HG03039 (cell line): Measurements from ENCODE around the gene KIAA1217.
"Not testable (repeated sequence)": the region's sequence is repeated elsewhere in the genome, so short reads cannot be mapped to it uniquely, and the experiment has no call there.

Source experiments
- ATAC-seq: cut with Tn5 transposase; IDR thresholded peaks from one replicate; pipeline ENCODE4 v1.9.1; 2021; ENCODE audit warnings: mild to moderate bottlenecking, moderate library complexity; ENCODE audit not compliant: unreplicated experiment

The KIAA1217 gene

GRCh38 chr10:24459836-24460235 lies 250.9 kb downstream of the KIAA1217 start:
- no peak for ATAC-seq

- no peak for ATAC-seq
Measured at GRCh38 chr10:24462291-24462813, 253.4 kb downstream of the KIAA1217 start.

GRCh38 chr10:24462889-24463552 lies 254.1 kb downstream of the KIAA1217 start:
- no peak for ATAC-seq

DNA sequence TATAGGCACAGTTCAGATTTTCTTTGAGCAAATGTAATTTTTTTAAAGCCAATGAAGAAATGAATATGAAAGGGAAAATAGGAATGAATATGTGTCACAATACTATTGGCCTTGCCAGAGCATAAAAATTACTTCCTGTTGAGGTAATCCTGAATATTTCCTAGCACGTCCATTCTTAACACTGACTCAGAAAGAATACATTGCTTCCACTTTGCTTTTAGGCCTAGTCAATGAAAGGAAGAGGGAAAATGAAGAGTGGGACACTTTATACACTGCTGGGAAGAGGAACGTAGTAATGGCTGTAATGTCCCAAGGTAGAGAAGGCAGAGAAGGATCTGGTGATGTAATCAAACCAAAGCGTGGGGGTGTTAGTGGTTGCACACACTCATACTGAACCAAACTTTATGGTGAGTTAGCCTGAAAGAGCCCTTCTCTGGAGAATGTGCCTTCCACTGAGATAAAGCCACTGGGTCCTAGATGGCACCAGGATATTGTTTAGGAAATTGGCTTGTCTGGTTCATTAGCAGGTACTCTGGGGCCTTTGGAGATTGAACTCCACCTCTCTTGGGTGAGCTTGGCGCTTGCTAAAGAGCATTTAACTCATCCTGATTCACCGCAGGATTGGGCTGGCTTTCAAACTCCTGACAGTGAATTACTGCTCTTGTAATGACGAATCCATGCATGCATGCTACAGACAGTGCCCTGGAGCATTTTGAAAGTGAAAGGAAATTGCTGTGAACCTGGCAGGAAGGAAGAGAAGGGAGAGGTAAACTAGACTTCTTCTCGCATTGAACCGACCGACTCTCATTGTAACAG lies 254.9 kb downstream of the KIAA1217 start:
- ATAC-seq = peak; percentile 68

- no peak for ATAC-seq
Measured at GRCh38 chr10:24465124-24465874, 256.4 kb downstream of the KIAA1217 start.

GRCh38 chr10:24465891-24466818 lies 257.2 kb downstream of the KIAA1217 start:
- peak; percentile 69 for ATAC-seq

- ATAC-seq = no peak
Measured at GRCh38 chr10:24467136-24467535, 258.2 kb downstream of the KIAA1217 start.

DNA sequence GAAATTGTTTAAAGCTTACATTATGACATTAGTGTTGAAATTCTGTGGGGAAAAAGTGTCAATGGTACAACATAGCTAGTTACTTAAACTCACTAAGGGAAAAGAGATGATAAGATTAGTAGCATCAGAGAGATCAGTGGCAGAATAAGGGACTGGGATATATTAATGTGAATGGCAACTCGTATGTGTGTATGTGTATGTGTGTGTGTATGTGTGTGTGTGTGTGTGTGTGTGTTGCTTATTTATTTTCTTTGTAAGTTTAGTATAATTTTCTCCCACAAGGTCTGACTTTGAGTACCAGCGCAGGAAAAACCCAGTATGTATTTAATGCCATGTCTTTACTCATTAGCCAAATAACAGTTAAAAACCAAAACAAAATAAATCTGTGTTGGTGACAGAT lies 258.7 kb downstream of the KIAA1217 start:
- ATAC-seq = no peak

- ATAC-seq = no peak
Measured at GRCh38 chr10:24468281-24468751, 259.4 kb downstream of the KIAA1217 start.

GRCh38 chr10:24469993-24470392 lies 261.1 kb downstream of the KIAA1217 start:
- ATAC-seq = no peak

DNA sequence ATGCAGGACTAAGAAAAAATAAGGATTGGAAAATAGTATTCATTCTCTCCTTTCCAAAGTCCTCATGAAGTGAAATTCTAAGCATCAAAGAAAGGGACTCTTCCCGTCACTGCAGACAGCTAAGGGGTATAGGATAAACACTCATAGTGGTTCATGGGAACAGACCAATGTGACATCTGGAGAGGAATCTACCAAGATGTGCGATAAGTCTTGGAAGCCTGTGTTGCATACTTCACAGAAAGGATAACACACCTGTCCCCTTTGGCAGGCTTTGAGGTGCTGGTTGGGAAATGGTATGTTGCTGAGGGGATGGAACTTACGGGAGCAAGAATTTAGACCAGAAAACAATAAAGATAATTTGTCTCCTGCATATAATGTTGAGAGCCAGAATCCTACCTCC lies 266.7 kb downstream of the KIAA1217 start:
- ATAC-seq = no peak

DNA sequence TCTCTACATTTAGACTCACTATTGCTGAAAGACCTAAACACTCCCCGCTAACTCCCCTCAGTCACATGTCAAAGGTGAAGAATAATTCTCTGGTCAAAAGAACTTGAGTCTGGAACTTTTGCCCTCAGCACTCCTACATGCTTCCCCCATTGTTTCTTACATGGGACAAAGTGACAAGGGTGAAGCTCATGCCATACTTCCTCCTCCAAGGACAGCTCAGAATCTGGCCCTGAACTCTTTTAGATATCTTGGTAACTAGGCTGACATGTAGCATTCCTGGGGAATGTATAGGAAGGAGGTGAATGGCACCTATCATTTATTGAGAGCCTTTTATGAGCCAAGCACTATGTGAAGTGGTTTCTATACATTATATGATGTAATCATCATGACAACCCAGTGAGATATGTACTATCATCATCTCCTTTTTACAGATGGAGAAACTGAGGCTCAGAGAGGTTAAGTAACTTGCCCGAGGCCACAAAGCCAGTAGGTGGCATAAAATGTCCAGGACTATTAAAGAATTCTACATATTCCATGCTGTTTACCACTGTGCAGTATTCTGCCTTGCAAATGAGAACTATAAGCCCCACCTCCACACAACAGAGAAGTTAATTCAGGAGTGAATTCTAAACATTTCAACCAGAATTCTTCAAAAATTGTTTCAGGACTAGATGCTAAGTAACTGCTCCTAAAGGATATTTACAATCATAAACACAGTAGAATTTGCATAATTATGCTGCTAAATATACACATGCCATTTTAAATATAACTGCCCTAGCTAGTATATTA lies 268.2 kb downstream of the KIAA1217 start:
- ATAC-seq = no peak

GRCh38 chr10:24477915-24478314 lies 269.0 kb downstream of the KIAA1217 start:
- no peak for ATAC-seq

DNA sequence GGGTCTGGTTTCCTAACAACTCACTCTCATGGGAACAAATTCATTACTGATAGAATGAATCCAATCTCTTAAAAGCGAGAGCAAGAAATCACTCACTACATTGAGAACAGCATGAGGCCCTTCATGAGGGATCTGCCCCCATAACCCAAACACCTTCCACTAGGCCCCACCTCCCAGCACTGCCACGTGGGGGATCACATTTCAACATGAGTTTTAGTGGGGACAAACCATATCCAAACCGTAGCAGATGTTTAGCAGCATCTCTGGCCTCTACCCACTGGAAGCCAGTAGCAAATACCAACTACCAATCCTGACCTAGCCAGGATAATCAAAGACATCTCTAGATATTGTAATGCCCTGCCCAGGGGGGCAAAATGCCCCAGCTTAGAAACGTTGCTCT lies 270.9 kb downstream of the KIAA1217 start:
- ATAC-seq = no peak

- ATAC-seq = no peak
Measured at GRCh38 chr10:24480447-24480846, 271.5 kb downstream of the KIAA1217 start.

DNA sequence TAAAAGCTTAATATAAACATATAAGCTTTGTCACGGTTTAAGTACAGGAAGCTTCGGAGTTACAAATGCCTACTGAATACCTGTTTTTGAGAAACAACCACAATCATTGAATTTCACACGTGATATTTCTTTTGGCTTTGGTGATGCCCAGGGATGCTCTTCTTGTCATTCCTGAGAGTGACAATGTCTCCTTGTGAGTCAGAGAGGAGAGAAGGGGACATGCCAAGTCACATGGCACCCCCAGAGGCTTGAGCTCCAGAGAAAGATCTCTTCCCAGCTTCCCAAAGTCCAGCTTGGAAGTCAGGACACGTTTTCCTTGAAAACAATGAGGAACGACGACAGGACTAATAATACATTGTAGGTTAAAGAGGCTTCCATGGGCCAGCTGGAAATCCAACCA lies 272.3 kb downstream of the KIAA1217 start:
- no peak for ATAC-seq

DNA sequence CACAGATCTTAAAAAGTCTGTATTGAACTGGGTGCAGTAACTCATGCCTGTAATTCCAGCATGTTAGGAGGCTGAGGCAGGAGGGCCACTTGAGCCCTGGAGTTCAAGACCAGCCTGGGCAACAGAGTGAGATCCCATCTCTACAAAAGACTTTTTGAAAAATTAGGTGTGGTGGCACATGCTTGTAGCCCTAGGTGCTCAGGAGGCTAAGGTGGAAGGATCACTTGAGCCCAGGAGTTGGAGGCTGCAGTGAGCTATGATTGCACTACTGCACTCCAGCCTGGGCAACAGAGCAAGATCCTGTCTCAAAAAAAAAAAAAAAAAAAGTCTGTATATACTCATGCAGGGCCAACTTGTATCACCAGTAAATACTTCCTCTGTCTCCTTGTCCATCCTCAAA lies 273.8 kb downstream of the KIAA1217 start:
- ATAC-seq = not testable (repeated sequence)

GRCh38 chr10:24483701-24484100 lies 274.8 kb downstream of the KIAA1217 start:
- ATAC-seq = peak; percentile 90

DNA sequence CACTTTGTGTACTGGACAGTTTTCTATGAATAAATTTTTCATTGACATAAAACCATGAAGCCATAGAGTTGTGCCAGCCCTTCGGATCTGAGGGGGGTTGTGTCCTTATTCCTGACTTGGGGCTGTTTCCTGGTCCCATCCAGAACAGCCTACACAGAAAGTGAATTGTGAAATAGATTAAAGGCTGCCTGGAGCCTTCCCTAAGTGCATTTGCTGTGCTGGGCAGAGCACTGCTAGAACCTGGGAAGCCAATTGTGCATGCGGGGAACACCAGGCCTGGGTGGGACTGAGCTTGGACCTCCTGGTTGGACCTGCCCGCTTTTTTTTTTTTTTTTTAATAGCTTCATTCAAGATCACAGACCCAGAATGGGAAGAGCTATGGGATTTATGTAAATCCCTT lies 275.8 kb downstream of the KIAA1217 start:
- ATAC-seq = no peak
